HL-60/S4 treated with retinoic acid at 250 ng/mL for 4 days and 3 days (cell line): ENCODE data around the gene ADAMTS2.

Experiments used
- in situ Hi-C: fragments of 300-500 bp; cut with MboI; formaldehyde crosslinking; loops from 2 replicates; pipeline ENCODE4 v1.7.0; 2022; ENCODE audit warnings: low sequenced_read_pairs

ADAMTS2 gene

DNA sequence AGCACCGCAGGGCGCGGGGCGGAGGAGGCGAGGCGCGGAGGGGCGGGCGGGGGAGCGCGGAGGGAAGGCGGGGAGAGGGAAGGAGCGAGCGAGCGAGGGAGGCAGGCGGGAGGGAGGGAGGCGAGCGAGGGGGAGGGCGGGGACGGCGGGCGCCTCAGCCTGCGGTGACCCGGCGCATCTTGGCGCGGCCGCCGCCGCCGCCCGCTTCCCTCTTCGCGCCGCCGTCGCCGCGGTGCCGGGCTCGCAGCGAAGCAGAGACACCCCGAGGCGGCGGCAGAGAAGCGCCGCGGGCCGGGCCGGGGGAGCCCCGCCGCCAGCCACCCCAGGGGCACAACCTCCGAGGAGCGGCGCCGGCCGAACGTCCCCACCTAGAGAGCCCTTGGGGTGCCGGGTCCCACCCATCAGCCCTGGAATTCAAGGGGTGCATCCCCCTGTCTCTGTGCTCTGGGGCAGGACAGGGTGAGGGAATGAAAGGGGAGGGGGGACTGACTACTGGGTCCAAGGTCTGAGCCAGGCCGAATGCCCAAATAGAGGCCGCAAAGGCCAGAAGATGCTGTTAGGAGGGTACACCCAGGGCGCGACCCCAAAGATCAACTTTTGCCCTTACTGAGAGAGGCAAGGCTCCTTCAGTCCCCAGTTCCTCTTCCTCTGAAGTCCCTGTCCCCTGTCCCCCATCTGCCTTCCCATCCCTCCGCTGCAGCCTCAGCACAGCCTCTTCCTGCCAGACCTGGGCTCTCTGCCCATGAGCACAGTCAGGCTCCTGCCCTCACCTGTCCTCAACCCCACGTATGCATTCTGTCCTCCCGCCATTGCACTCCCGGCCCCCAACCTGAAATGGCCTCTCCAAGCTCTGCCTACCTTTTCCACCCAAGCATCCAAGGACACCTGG, at the start of gene ADAMTS2:
Gene ADAMTS2 (minus strand): TSS at position 29 of the 889 bp plus-strand sequence. CDS start 133 bp downstream, outside the sequence.
- in situ Hi-C loops, result no loop called here

DNA sequence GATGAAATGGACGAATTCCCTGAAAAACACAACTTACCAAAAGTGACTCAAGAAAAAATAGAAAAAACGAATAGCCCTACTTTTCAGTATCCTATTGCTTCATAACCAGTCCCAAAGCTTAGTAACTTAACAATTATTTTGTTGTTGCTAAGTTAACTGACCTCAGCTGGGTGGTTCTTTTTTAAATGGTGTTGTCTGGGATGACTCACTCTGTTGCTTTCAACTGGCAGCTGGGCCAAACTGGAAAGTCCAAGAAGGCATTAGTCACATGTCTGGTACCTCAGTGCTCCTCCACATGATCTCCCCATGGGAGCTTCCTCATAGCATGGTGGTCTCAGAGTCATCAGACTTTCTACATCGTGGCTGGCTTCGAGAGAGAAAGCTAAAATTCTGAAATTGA, 47.8 kb upstream of the ADAMTS2 start:
- in situ Hi-C loops, result no loop called here

DNA sequence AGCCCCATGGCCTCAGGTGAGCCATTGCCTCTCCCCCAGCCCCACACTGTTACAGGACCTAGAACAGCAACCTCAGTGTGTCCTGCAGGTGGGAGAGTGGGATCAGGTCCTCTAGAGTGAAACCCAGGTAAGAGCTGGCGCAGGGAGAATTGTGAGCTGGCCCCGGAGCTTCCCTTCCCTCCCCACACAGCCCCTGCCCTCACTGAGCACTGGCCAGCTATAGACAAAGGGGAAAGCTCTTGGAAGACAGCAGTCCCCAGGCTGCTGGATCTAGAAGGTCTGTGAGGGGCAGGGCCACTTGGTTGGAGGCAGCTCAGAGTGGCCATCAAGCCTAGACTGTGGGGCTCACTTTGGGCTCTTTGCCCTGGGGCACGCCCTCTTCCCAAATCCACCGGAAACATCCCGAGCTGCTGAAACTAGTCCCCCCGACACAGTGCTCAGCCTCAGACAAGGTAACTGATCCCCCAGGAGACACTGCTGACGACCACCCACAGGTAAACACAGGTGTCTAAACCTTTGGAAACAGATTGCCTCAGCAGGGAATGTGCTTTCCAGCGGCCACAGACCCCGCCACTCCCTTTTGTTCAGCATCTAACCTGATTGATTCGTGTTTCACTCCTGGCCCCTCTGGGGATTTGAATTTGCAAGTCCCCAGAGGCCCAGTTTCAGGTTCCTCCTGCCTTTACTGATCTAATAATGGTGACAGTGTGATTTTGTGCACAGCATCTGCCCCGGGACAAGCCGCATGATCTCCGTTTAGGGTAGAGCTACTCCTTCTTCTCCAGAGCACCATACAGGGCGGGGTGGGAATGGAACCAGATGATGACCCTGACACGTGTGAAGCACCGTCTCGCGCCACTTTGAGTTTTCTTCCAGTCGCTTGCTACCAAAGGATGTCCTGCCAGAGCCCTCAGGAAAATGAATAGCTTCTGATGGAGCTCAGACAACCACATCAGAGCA, 42.2 kb upstream of the ADAMTS2 start:
- in situ Hi-C loops, result no loop called here

DNA sequence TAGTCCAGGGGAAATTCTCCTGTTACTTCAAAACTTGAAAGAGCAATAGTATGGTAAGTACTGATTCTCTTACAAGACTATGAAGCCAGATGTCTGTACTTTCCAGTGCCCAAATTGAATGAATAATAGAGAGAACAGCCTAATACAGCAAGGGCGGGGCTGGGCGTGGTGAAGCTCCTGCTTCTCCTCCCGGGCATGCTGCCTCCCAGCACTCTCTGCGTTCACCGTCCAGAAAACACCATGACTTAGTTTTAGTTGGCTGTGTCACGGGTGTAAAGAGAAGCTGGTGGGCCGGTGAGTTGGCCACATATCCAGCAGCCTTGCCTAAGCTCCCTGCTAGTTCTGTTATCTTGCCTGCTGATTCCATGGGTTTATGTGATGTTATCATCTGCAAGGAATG, 40.7 kb upstream of the ADAMTS2 start:
- in situ Hi-C loops, result no loop called here

DNA sequence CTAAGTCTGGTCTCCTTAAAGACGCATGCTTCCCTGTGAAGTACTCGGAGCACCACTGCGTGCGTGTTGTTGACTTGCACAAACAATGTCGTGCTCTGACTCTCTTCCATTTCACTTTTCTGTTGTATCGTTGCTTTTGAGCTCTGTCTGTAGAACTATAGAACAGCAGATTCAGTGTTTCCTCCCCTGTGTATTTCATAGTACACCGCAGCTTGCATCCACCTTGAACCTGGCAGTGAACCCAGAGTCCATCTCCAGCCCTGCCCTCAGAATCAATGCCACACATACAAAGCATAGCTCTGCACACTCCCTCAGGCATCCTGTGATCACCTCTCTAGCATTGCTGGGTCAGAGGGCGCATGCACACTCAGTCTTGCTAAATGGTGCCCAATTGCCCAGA, 37.2 kb upstream of the ADAMTS2 start:
- in situ Hi-C loops, result no loop called here

DNA sequence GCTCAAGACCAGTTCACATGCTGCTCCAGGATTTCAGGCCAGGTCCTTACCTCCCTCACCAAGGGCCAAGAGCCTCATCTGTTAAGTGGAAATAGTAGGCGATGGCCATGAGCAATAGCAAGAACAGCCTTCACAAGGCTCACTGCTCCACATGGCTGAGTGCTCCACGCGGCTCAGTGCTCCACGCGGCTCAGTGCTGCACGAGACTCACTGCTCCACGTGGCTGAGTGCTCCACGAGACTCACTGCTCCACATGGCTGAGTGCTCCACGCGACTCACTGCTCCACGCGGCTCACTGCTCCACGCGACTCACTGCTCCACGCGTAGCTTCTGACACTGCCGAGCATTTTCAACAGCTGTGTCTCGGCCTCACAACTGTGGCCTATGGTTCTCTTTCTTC, 36.4 kb upstream of the ADAMTS2 start:
- in situ Hi-C loops, result no loop called here

DNA sequence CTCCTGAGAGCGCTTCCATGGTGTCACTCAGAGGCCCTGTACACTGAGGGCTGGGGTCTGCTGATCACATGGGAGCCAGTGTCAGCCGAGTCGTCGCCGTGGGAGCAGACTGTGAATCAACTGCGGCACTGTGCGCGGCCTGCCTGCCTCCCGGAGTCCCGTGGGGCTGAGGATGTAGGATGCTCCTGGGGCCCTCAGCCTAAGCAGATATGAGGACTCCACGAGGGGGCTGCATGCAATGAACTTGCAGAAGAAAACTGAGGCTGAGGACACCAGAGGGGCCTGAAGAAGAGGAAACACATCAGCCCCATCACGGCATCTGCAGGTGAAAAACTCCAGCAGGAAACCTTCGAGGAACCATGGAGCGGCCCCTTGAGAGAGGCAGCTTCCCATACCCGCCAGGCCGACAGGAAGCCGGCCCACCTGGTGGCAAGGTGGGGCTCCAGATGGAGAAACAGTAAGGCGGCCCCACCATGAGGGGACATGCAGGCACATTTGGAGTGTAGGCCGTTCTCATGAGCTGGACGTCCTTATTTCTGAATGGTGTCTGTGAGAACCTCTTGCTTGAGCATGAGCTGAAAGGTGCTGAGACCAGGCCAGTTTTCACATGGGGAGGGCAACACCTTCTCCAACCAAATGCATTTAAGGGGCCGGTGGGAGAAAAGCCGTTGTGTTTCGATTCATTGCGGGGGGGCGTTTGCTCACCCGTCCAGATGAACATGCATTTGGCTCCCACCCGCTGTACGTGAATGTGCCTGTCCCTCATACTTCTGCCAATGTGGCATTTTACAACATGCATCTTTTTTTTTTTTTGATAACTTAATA, 35.2 kb upstream of the ADAMTS2 start:
- in situ Hi-C loops, result no loop called here

DNA sequence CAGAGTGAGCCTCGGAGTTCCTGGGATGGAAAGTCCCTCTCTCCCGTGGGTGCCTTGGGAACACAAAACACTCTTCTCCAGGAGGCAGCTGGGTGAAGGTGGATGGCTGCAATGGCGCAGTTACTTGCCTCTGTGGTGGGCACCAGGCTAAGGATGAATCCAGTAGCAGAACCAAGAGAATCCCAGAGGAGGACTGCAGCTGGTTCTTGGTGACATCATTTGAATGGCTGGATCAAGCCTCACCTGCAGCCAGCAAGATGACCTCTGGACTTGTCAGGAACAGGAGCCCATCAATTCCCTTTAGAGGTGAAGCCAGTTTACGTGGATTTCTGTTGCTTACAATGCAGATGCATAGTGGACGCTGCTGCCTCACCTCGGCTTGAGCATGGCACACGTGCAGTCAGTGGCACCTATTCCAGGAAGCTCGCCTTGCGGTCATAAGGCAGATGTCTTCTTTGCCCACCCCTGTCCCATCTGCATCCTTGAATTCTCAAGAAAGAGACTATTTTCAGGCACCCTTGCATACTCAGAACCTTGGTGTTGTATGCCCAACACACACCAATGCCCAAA, 34.1 kb upstream of the ADAMTS2 start:
- in situ Hi-C loops, result no loop called here

DNA sequence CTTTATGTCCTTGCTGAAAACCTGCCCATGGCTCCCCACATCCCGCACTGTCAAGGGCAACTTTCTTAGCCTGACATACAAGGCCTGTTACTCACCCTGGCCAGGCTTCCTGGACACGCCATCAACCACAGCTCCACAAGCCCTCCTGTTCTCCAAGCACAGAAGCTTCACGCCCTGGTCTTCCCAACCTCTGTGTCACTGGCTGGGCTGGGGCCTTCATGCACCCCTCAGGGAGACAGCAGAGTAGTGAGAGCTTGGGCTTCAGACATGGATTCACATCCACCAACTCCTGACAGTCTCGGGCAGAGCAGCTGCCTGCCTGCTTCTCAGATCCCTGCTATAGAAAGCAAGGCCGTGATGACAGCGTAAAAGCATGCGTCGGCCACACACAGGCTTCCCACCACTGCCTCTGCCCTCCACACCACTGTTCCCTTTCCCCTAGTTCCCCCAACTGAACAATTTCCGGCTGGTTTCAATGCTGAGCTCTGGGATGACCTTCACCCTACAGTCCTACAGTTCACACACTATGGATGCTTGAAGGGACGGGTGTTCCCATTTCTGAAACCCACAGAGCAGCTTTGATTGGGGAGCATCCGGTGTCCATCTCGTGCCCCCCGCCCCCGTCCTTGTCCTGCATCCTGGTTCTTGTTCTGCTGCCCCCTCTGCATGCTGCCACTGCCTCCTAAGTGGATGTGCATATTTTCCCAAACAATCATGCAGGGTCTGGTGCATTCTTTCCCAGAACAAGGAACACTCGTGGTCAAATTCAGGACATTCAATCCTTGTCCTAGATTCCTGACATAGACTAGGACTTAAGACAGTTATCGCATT, 33.4 kb upstream of the ADAMTS2 start:
- in situ Hi-C loops, result no loop called here

DNA sequence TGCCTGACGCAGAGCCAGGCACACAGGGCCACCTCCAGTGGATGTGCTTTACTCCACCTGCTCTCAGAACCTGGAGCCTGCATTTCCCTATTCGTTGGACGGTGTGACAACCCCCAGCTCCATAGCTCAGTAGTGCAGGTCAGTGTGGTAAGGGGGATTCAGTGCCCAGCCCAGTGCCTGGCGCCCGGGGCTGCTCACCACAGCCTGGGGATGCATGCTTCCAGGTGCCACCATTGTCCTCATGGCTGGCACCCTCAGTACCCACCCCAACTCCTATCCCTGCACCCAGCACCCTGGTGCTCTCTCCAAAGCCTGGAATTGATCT, 32.8 kb upstream of the ADAMTS2 start:
- in situ Hi-C loops, result no loop called here

DNA sequence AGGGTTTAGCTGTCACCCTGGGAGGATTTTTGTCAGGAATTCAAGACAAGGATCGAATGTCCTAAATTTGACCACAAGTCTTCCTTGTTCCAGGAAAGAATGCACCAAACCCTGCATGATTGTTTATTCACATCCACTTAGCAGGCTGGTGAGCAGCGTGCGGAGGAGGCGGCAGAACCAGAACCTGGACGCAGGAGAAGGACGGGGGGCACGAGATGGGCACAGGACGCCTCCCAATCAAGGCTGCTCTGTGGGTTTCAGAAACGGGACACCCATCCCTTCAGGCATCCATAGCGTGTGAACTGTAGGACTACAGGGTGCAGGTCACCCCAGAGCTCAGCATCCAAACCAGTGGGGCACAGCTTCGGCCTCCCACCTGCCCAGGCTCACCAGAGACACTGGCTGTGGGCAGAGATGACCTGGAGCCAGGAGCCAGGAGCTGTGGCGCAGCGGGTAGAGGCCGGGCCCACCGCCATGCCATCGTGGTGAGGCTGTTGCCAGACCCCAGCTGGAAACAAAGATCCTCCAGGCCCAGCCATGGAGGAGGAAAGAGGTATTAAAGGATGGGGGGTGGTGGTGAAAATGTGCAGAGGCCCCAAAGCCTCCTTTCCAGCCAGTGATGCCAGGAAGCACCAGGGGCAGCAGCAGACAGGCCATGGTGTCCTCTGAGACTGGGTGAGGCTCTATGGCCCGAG, 32.3 kb upstream of the ADAMTS2 start:
- in situ Hi-C loops, result no loop called here

DNA sequence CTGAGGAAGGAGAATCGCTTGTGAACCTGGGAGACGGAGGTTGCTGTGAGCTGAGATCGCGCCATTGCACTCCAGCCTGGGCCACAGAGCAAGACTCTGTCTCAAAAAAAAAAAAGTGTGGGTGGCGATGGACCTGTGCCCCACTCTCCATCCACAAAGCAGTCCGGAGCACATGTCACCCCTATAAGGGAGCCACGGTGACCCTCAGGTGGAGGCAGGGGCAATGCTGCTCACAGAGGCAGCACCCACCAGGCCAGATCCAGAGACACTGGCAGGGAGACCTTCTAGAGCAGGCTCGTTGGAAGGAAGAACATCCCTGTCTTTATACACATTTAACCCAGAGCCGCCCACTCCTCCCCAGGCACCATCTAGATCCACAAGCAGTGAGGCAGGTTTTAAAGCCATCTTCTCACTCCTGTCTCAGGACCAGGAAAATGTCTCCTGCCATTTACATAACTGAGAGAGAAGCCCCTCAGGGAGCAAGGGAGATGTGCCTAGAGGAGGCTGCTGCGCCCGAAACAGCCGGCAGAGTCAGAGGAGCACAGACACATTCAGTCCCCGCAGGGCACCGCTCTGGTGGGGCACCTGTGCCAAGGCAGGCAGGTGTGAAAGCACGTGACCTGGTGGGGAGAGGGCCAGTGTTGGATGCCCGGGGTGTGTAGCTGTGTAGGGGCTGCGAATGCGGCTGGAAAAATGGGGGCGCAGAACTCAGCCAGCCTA, 31.6 kb upstream of the ADAMTS2 start:
- in situ Hi-C loops, result no loop called here

DNA sequence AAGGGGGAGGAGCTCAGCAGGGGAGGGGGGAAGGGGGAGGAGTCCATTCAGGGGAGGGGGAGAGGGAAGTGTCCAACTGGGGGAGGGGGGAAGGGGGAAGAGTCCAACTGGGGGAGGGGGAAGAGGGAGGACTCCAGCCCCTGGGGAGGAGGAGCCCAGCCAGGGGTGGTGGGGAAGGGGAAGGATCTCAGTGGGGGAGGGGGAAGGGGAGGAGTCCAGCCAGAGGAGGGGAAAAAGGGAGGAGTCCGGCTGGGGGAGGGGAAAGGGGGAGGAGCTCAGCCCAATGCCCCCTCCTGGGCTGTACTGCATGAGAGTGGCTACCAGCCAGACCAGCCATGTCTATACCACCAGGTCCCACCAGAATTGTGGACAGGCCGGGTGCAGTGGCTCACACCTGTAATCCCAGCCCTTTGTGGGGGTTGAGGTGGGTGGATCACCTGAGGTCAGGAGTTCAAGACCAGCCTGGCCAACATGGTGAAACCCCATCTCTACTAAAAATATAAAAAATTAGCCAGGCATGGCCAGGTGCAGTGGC, 30.6 kb upstream of the ADAMTS2 start:
- in situ Hi-C loops, result no loop called here

DNA sequence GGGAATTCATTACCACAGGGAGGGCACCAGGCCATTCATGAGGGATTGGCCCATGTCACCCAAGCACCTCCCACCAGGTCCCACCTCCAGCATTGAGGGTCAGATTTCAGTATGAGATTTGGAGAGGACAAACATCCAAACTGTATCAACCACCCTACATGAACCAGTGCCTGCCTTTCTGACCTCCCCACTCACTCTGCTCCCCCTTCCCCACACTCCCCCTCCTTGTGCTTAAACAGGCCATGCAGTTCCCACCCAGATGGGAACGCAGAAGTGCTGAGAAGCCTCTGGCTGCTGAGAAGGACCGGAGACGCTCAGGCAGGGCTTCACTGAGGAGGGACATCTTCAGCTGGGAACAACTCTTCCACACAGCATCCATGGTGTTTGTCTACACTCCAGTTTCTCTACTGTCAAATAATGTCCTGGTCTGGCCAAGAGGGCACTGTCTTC, 30.0 kb upstream of the ADAMTS2 start:
- in situ Hi-C loops, result no loop called here

DNA sequence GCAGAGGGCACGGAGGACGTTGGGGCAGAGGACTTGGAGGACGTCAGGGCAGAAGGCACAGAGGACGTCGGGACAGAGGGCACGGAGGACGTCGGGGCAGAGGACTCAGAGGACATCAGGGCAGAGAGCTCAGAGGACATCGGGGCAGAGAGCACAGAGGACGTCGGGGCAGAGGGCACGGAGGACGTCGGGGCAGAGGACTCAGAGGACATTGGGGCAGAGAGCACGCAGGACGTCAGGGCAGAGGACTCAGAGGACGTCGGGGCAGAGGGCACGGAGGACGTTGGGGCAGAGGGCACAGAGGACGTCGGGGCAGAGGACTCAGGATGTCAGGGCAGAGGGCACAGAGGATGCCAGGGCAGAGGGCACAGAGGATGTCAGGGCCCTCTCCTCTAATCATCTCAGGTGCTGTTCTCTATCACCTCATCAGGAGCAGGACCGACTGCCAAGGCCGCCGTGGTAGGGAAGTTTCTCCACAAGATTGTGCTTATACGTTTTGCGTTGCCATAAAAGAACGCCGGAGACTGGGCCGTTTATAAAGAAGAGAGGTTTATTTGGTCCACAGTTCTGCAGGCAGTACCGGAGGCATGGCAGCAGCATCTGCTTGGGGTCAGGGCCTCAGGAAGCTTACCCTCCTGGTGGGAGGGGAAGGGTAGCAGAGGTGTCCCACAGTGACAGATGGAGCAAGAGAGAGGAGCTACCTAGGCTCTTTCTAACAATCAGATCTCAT, 29.4 kb upstream of the ADAMTS2 start:
- in situ Hi-C loops, result no loop called here

DNA sequence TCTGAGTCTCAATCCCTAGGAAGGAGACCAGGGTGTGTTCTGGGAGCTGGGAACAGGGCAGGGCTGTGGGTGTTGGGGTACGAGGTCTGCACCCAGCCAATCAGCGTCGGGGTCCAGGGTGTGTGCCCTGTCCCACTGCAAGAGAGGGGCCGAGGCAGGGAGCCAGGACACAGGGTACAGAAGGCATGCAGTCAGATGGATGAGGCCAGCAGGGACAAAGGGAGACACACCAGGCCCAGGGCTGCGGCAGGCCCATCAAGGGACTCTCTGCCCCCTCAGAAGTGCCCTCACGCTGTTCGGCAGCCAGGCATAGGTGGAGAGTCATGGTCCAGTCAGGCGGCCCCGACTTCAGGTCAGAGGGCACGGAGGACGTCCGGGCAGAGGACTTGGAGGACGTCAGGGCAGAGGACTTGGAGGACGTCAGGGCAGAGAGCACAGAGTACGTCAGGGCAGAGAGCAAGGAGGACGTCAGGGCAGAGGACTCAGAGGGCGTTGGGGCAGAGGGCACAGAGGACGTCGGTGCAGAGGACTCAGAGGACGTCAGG, 28.8 kb upstream of the ADAMTS2 start:
- in situ Hi-C loops, result no loop called here
